DMS 273 (cell line): ENCODE measurements around the gene ST13.
"Not testable (repeated sequence)": the region's sequence is repeated elsewhere in the genome, so short reads cannot be mapped to it uniquely, and the experiment has no call there.

ENCODE experiments used
- DNase-seq: peaks from one replicate; lab custom pipeline; 2025; ENCODE audit not compliant: unreplicated experiment; lab: John Stamatoyannopoulos, UW

Gene ST13

GRCh38 chr22:40844951-40845350 lies 11.5 kb downstream of the ST13 start:
- DNase-seq: no peak

- DNase-seq: no peak
Observed at GRCh38 chr22:40838486-40838885, 18.0 kb downstream of the ST13 start.

DNA sequence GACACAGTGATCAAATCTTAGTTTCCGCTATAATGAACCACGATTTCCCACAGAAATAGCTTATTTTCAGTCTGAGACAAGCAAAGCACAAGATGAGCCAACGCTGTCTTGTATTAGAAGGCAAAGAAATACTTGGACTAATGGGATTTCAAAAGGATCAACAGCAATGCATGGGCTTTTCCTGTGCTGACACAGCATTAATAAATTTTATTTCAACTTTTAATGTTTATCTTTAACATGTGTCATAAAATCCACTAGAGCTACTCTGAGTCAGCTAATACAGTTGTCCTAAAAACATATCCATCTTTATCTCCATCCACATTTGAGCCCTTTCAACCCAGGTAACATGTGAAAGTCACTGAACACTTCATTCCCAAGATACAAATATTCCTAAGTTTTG lies 21.8 kb downstream of the ST13 start:
- DNase-seq: no peak

DNA sequence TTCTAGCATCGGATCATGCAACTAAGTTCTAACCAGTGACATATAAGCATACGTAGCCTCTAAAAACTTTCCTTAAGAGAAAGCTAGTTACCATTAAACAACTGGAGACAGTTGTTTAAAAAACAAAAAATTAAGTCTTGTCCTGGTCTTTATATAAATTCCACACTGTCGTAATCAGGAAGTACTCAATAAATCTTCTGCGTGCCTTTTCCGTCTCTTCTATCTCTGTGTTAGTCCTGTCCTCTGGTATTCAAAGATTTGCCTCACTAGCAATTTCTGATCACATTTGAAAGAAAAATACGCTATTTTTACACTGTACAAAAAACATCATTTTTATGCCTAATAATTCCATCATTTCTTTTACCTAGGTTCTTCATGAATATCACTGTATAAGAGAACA lies 27.3 kb downstream of the ST13 start:
- DNase-seq: no peak

DNA sequence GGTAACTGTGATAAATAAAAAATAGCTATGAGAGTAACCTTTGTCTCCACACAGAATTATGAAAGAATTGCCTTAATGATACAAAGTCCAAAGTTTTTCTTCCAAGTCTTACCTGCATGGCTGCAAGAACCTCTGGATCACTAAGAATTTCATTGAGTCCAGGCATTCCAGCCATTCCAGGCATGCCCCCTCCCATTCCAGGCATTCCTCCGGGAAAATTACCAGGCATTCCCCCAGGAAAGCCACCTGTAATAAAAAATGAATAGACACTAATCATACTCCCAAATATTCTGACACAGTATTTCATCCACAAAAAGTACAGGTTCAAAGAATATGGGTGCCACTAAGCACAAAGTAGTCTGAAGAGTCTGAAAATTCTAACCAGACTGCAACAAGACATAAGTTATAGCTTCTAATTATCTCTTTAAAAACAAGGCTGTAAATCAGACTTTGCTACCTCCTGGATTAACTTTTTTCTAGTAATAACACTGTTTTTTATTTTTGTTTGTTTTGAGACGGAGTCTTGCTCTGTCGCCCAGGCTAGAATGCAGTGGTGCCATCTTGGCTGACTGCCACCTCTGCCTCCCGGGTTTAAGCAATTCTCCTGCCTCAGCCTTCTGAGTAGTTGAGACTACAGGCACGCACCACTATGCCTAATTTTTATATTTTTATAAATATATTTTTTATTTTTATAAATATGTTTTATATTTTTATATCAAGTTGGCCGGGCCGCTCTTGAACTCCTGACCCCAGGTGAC lies 29.3 kb downstream of the ST13 start:
- DNase-seq: no peak

GRCh38 chr22:40826292-40826691 lies 30.1 kb downstream of the ST13 start:
- not testable (repeated sequence) for DNase-seq

DNA sequence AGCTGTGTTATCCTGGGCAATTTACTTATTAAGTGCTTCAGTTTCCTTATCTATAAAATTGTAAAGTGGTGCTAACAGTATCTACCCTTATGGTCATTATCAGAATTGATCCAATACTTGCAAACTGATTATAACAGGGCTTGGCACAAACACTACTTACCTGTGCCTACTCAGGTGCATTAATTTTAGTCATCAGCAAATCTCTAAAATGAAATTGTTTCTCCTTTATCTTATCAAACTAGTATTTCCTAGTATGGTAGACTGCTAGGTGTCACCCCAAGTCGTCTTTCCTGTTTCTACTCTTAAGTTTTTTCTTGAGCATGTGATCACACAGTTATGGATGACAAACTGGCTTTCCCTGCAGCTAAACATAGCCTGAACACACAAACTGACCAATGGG lies 33.0 kb downstream of the ST13 start:
- no peak for DNase-seq

DNA sequence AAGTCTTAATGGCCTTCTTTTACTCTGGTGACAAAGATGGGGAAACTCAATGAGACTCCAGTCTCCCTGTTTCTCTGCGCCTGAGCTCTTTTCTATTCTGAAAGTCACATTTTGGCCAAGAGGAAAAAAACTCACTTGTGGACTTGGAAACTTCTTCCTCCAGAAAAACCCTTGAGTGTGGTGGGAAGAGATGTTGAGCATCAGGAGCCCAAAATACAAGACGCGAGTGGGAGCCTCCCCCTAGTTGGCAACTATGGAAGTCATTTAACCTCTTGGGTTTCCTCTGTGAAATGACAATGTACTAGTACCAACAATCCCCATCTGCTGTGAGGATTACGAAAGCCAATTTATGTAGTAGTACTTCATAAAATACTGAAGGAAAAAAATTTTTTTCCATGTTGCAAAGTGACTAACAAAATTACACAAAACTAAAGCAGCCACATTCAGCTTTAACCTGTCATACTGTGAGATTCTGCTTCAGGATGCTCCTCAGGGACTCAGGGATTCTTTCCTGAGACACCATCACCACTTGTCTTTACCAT lies 36.8 kb downstream of the ST13 start:
- peak; percentile 59 for DNase-seq

- DNase-seq: peak; percentile 92
Observed at GRCh38 chr22:40818747-40819598, 37.5 kb downstream of the ST13 start, which contains the start of gene SLC25A17. Gene SLC25A17 (minus strand): TSS chr22:40819346. CDS start chr22:40819248, 98 bp downstream.

GRCh38 chr22:40818192-40818746 lies 38.2 kb downstream of the ST13 start:
- no peak for DNase-seq

DNA sequence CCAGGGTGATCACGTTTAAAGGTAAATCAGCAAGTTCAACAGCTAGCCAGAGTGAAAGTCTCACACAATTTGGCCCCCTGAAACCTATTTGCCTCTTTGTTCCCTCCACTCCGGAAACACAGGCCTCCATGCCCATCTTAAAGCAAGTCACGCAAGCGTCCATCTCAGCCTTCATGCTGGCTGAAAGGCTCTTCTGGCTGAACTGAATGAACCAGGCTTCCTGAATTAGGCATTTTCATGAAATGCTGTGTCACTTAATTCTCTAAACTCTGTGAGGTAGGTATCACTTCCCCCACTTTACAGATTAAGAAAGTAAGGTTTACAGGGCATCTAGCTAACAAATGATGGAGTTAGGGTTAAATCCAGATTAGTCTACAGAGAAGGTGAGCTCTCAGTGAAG lies 38.7 kb downstream of the ST13 start:
- no peak for DNase-seq

DNA sequence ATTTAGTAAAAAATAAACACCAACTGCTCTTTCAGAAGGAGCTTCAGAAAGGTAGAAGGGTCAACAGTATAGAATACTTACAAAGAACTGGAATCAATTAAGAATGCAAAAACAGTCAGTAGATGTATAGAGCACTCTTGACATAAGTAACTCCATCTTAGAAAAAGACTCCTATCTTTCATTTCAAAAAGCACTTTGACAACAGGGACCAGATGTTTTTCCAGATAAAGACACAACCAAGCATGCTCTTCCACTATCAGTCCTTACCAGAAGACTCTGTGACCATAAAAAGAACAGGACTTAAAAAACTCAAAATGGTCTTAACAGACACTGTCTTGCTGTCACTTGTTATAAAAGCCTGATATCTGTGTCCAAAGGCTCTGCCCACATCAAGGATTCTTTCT lies 42.5 kb downstream of the ST13 start:
- DNase-seq: no peak

- no peak for DNase-seq
Observed at GRCh38 chr22:40808018-40808841, 48.2 kb downstream of the ST13 start.

DNA sequence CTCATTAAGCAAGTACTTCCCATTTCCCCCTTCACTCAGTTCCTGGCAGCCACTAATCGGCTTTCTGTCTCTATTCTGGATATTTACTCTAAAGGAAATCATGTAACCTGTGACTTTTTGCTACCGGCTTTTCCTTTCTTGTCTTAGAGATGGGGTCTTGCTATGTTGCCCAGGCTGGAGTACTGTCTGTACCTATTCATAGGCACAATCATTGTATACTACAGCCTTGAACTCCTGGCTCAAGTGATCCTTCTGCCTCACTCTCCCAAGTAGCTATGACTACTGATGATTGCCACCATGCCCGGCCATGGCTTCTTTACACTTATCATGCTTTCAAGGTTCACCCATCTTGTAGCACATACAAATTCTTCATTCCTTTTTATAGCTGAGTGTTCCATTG lies 49.7 kb downstream of the ST13 start:
- DNase-seq: no peak

- DNase-seq: no peak
Observed at GRCh38 chr22:40805699-40806203, 50.7 kb downstream of the ST13 start.

DNA sequence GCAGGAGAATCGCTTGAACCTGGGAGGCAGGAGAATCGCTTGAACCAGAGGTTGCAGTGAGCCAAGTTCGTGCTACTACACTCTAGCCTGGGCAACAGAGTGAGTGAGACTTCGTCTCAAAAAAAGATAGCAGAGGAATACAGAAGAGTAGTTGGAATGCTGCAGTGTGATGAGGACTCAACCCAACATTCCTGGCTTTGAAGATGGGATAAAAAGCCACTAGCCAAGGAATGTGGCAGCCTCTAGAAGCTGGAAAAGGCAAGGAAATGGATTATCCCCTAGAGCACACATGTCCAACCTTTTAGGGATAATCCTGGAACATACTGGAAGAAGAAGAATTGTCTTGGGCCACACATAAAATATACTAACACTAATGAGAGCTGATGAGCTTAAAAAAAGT lies 51.2 kb downstream of the ST13 start:
- no peak for DNase-seq

DNA sequence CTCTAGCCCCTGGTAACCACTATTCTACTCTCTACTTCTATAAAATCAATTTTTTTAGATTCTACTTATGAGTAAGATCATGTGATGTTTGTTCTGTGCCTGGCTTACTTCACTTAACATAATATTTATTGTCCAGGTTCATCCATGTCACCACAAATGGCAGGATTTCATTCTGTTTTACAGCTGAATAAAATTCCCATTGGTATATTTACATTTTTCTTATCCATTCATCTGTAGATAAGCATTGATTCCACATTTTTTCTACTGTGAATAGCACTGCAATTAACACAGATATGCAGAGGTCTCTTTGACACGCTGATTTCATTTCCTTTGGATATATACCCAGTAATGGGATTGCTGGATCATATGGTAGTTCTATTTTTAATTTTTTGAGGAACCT lies 53.1 kb downstream of the ST13 start:
- DNase-seq: no peak

- no peak for DNase-seq
Observed at GRCh38 chr22:40799008-40799407, 57.4 kb downstream of the ST13 start.

- no peak for DNase-seq
Observed at GRCh38 chr22:40797427-40797826, 59.0 kb downstream of the ST13 start.

DNA sequence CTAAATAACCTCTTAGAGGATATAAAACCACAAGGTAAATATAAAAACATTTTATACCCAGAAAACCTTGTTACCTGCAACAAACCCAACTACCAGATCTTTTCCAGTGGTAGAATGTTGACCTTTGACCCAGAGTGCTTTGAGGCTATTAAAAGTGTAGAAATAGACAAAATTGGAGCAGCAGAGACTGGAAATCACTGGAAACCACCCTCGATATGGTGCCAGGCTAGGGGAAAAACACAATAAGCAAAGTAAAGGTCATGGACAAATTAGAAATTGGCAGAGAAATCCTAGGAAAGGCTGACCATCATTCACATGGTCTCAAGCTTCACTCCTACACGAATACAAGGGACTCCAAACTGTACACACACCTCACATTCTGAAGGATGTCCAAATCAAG lies 64.0 kb downstream of the ST13 start:
- no peak for DNase-seq

DNA sequence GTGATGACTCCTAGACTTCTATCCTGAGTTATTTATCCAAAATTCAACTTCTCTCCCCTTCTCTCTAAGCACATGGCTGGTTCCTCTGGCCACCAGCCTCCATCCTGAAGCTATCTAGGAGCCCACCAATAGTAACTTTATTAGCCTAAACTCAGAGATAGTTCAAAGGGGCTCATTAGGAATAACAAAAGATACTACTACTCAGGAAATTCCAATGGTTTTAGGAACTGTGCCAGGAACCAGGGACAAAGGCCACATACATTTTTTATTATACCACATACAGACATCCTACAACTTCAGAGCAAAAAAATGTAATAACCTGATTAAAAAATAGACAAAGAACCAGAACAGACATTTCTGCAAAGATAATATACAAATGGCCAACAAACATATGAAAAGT lies 65.2 kb downstream of the ST13 start:
- no peak for DNase-seq
